Nephron (organoid): ENCODE results near the gene SUMO1.

Experiments
- H3K27ac Mint-ChIP-seq, 3 experiments: 2 replicates each; pipeline ENCODE4 v1.8.0; 2020; ENCODE audit warnings: mixed read lengths in 3 of 3, mild to moderate bottlenecking in 2 of 3, moderate library complexity in 1 of 3
- H3K27me3 Mint-ChIP-seq: 2 replicates; pipeline ENCODE4 v1.8.0; 2021; ENCODE audit warnings: low read depth, mild to moderate bottlenecking, moderate library complexity, mixed read lengths
- H3K36me3 Mint-ChIP-seq: 2 replicates; pipeline ENCODE4 v1.8.0; 2020; ENCODE audit warnings: low read depth, mixed read lengths
- H3K4me1 Mint-ChIP-seq: 2 replicates; pipeline ENCODE4 v1.8.0; 2020; ENCODE audit warnings: mixed read lengths
- H3K4me3 Mint-ChIP-seq, 3 experiments: 2 replicates each; pipeline ENCODE4 v1.8.0; 2020; ENCODE audit warnings: mild to moderate bottlenecking in 3 of 3, mixed read lengths in 3 of 3, moderate library complexity in 2 of 3
- H3K9me3 Mint-ChIP-seq: 2 replicates; pipeline ENCODE4 v1.8.0; 2020; ENCODE audit warnings: mixed read lengths
- CTCF ChIP-seq, 3 experiments: fragments of 200-600 bp; sonication (generic); IDR thresholded peaks; one replicate each; pipeline ENCODE4 v1.5.0; 2021; ENCODE audit warnings: antibody characterized with exemption in 3 of 3; ENCODE audit not compliant: unreplicated experiment in 3 of 3

SUMO1 gene

GRCh38 chr2:202269585-202269984 lies 31.2 kb upstream of the SUMO1 start:
- TF ChIP-seq CTCF (IDR thresholded peaks at IDR 0.05; ENCODE audit: unreplicated experiment in 3 of 3): no peak
- Mint-ChIP-seq H3K27ac (peak overlapping the region in 1 of 3 experiments; percentile 61), H3K27me3 (no peaks in the 10 kb centered on the region), H3K4me3 (peak overlapping the region; percentile 13 to 66 (median 44)), H3K4me1 (peaks cover 8% of the 10 kb centered on the region), H3K36me3 (no peaks in the 10 kb centered on the region), H3K9me3 (no peaks in the 10 kb centered on the region)

- H3K36me3 Mint-ChIP-seq: no peaks in the 10 kb centered on the region
- no peak for TF ChIP-seq CTCF (IDR thresholded peaks at IDR 0.05; ENCODE audit: unreplicated experiment in 3 of 3)
- H3K27me3 Mint-ChIP-seq: no peaks in the 10 kb centered on the region
- H3K4me3 Mint-ChIP-seq: no peak overlapping the region
- H3K4me1 Mint-ChIP-seq: peaks cover 8% of the 10 kb centered on the region
- no peaks in the 10 kb centered on the region for H3K9me3 Mint-ChIP-seq
- H3K27ac Mint-ChIP-seq: peak overlapping the region; percentile 23 to 54 (median 42)
Measured at GRCh38 chr2:202267495-202267894, 29.1 kb upstream of the SUMO1 start.

- no peak for TF ChIP-seq CTCF (IDR thresholded peaks at IDR 0.05; ENCODE audit: unreplicated experiment in 3 of 3)
- Mint-ChIP-seq H3K4me1 (peaks cover 8% of the 10 kb centered on the region), H3K27me3 (no peaks in the 10 kb centered on the region), H3K27ac (peak within 1 kb of the TSS in 1 of 3 experiments; percentile 90), H3K4me3 (peak within 1 kb of the TSS; percentile 74 to 80 (median 78)), H3K9me3 (no peaks in the 10 kb centered on the region), H3K36me3 (no peaks in the 10 kb centered on the region)
Measured at GRCh38 chr2:202265467-202266277, 27.3 kb upstream of the SUMO1 start, which contains the start of gene NOP58. NOP58 (plus strand) TSS chr2:202265763; CDS start chr2:202265942, 179 bp downstream.

GRCh38 chr2:202261531-202261930 lies 23.1 kb upstream of the SUMO1 start:
- H3K27ac Mint-ChIP-seq: no peak overlapping the region
- no peak overlapping the region for H3K4me3 Mint-ChIP-seq
- H3K9me3 Mint-ChIP-seq: no peaks in the 10 kb centered on the region
- no peaks in the 10 kb centered on the region for H3K4me1 Mint-ChIP-seq
- H3K27me3 Mint-ChIP-seq: no peaks in the 10 kb centered on the region
- no peak for TF ChIP-seq CTCF (IDR thresholded peaks at IDR 0.05; ENCODE audit: unreplicated experiment in 3 of 3)
- H3K36me3 Mint-ChIP-seq: no peaks in the 10 kb centered on the region

GRCh38 chr2:202251494-202251893 lies 13.1 kb upstream of the SUMO1 start:
- H3K9me3 Mint-ChIP-seq: no peaks in the 10 kb centered on the region
- H3K4me1 Mint-ChIP-seq: peaks cover 4% of the 10 kb centered on the region
- no peaks in the 10 kb centered on the region for H3K27me3 Mint-ChIP-seq
- H3K36me3 Mint-ChIP-seq: no peaks in the 10 kb centered on the region
- TF ChIP-seq CTCF (IDR thresholded peaks at IDR 0.05; ENCODE audit: unreplicated experiment in 3 of 3): no peak
- no peak overlapping the region for H3K4me3 Mint-ChIP-seq
- no peak overlapping the region for H3K27ac Mint-ChIP-seq
